Large intestine (tissue), 1 donor: ENCODE results near the gene NEK2. TPM values are rescaled to one million over a fixed set of nuclear protein-coding genes. Genes with fewer than 3 reads are reported as not detected.

Experiments
- polyA plus RNA-seq: library from polyadenylated mRNA; unstranded; fragments of 120-200 nt; gene quantifications from one replicate; pipeline ENCODE4 v1.2.1, GENCODE V29; 2013

NEK2 gene
- polyA plus RNA-seq, 1 donor, result 11.1 TPM

Other genes starting within 250 kb of the NEK2 start
- 0.04 TPM for gene RD3, start 183.5 kb downstream of the NEK2 start, polyA plus RNA-seq
- 94.5 TPM for gene SLC30A1, start 96.5 kb downstream of the NEK2 start, polyA plus RNA-seq
- 222 TPM for gene LPGAT1, start 155.1 kb upstream of the NEK2 start, polyA plus RNA-seq